GM23248 (cell line): ENCODE results near the gene RBX1.

ENCODE experiments used
- EZH2 ChIP-seq: fragments of 200-600 bp; sonication (generic); IDR thresholded peaks from 2 replicates; pipeline ENCODE4 v1.6.1; 2018; ENCODE audit warnings: antibody characterized with exemption, mild to moderate bottlenecking; ENCODE audit not compliant: insufficient read depth, poor library complexity, severe bottlenecking
- EZH2phosphoT487 ChIP-seq: fragments of 200-600 bp; sonication (generic); IDR thresholded peaks from 2 replicates; pipeline ENCODE4 v1.6.1; 2018; ENCODE audit warnings: antibody characterized with exemption, moderate library complexity, mild to moderate bottlenecking, low read depth; ENCODE audit not compliant: insufficient read depth

DNA sequence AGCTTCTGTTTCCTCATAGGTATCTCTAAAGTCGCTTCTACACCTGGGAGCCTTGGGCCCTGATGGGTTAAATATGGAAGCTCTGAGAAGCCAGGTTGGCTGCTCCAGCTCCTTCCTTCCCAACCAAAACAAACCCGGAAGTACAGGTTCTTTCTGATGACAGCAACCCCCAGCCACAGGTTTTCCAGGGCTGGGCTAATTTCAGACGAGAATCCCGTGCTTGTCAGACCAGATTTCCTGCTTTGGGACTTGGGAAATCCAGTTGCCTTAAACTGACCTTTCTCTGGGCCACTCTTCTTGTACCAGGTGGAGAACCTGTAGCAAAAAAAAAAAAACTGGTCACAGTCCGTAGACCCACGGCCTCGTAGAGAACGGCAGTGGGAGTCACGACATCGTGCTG lies 51.9 kb downstream of the RBX1 start:
- TF ChIP-seq EZH2 (no peak), EZH2phosphoT487 (no peak)
